GM21526 (cell line): Measurements from ENCODE around the gene SP8.

ENCODE experiments used
- ATAC-seq: cut with Tn5 transposase; IDR thresholded peaks from one replicate; pipeline ENCODE4 v1.9.1; 2021; ENCODE audit warnings: moderate library complexity; ENCODE audit not compliant: unreplicated experiment, low FRiP score

Gene SP8

GRCh38 chr7:20776942-20777341 lies 9.7 kb downstream of the SP8 start:
- no peak for ATAC-seq

DNA sequence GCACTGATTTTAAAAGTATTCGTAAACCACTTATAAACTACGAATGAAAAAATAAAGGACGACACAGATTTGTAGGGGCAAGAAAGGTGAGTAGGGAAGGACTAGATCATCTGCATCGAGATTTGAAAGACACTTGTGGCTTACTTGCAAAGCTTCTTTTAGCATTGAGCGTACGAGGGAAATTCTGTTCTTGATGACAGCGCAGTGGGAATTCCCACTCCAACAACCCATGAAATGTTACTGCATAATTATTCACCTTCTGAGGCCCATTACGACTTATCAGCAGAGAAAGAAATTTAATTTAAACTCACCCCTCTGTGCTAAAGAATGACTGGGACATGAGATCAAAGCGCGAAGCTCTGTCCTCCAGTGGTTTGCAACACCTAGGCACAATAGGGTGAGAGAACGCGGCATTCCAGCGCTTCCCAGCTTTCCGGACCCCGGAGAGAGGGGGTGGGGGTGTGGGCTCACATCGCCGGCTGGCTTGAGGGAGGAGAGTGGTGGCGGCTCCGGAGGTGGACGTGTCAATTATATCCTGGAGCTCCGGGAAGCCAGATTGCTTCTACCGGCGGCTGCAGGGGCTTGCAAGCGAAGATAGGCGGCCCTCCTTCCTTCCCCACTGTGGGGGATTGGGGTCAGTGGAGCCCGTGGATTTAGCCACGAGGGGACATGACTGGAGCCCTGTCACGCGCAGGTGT lies 10.3 kb downstream of the SP8 start:
- no peak for ATAC-seq

- no peak for ATAC-seq
Measured at GRCh38 chr7:20754001-20754400, 32.7 kb downstream of the SP8 start.

DNA sequence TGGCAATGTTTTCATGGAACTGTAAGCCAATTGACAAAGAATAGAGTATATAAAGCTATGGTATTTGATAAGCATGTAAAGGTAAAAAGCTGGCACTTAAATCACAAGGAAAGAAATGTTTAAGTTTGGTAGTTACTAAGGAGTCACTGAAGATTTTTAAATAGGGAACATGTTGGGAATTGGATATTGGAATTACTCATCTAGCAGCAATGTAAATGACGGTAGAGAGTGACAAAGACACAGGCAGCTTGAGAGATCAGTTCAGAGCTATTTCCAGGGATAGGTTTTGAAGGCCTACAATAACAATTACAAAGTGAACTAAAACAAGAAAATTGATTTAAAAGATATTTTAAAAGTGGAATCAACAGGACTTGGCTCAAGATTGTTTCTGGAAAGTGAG lies 36.8 kb downstream of the SP8 start:
- no peak for ATAC-seq

- no peak for ATAC-seq
Measured at GRCh38 chr7:20748853-20749252, 37.8 kb downstream of the SP8 start.

GRCh38 chr7:20747001-20747400 lies 39.7 kb downstream of the SP8 start:
- ATAC-seq: no peak

DNA sequence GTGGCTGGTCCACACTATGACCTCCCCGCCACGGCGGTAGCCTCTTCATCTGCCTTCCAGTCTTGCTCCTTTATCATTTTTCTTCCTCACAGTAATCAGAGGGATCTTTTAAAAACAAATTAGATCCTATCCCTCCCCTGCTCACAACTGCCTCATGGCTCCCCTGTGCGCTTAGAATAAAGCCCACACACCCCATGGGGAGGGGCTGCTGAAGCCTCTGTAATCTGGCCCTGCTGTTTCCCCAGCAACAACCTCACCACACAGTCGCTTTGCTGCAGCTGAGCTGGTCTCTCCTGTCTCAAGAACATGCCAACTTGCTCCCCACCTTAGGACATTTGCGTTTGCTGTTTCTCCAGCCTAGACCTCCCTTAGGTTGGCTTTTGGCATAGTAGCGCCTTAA lies 41.0 kb downstream of the SP8 start:
- ATAC-seq: no peak

GRCh38 chr7:20744954-20745446 lies 41.7 kb downstream of the SP8 start:
- ATAC-seq: no peak

DNA sequence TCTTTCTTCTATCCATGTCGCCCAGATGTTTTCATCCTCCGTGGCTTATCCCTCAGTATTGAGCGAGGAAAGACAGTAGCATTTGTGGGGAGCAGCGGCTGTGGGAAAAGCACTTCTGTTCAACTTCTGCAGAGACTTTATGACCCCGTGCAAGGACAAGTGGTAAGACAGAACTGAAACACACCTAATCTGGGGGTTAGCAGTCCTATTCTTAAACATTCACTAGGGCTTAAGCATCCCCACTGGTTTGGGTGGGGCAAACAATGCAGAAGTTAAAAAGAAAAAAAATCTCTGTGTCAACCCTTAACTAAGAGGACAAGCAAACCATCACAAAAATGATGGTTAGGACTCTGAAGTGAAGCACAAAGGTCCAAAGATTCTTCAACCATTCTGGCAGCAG lies 43.8 kb downstream of the SP8 start:
- ATAC-seq: no peak

DNA sequence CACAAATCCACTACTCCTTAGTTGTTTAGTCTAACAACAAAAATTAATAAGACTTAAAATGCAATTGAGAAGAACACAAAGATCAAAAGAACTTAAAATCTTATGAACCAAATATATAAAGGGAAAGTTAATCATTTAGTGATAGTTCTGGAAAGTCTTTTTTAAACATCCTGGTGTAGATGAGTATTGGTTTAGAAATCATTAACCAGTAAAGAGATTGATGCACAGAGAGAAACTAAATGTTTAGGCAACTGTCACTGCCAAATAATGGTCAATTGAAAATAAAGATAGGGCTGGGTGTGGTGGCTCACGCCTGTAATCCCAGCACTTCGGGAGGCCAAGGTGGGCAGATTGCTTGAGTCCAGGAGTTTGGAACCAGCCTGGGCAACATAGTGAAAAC lies 44.9 kb downstream of the SP8 start:
- ATAC-seq: no peak

DNA sequence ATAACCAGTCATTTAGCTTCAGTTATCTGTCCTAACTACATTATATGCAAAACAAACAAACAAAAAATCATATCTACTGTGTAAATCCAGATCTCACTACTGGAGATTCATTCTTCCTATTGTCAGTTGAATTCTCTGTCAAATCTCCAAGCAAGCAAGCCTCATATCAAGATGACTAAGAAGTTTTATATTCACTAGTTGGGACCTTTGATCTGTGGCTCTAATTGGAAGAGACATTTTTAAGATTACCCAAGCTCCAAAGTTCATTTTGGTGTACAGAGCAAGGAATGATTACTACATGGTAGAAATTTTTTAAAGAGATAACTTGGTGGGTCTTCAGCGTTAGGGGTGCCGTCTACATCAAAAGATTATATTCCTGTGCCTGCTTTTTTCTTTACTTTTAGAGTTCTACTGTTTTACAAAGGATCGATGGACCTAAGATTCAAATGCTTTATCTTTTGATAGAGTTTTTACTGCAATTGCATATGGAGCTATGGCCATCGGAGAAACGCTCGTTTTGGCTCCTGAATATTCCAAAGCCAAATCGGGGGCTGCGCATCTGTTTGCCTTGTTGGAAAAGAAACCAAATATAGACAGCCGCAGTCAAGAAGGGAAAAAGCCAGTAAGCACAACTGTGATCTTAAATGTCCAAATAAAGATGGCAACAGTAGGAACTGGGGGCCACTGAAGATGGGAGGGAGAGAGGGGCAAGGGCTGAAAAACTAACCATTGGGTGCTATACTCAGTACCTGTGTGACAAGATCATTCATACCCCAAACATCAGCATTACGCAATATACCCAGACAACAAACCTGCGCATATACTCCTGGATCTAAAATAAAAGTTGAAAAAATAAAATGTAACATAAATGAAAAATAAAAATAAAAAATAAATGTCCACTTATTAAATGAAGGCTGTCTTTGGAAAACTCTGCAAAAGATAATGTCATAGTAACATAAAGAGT lies 47.9 kb downstream of the SP8 start:
- no peak for ATAC-seq

DNA sequence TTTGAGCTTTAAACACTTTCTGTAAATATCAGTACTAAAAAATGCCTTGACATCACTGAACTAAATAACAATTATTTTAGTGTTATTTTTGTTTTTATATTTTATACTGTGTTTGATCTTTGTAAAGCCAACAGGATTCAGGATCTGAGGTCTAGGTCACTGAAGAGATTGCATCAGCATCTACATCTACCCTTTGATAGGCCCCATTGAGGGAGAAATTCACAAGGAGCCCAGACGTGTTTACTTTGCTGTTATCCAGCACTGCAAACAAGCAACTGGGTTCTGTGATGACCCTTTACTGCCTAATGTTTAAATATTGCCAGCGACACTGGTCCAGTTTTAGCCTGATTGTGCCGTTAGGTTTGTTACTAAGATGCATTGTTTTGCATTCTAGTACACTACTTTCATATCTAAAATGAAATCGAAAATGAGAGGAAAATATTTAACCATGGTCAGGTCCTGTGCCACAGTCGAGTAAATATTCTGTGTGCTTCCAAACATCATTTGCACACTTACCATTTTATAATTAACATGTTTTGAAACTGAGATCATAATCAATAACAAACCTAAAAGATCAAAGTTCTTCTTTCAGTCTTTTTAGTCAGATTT lies 48.7 kb downstream of the SP8 start:
- ATAC-seq: no peak

DNA sequence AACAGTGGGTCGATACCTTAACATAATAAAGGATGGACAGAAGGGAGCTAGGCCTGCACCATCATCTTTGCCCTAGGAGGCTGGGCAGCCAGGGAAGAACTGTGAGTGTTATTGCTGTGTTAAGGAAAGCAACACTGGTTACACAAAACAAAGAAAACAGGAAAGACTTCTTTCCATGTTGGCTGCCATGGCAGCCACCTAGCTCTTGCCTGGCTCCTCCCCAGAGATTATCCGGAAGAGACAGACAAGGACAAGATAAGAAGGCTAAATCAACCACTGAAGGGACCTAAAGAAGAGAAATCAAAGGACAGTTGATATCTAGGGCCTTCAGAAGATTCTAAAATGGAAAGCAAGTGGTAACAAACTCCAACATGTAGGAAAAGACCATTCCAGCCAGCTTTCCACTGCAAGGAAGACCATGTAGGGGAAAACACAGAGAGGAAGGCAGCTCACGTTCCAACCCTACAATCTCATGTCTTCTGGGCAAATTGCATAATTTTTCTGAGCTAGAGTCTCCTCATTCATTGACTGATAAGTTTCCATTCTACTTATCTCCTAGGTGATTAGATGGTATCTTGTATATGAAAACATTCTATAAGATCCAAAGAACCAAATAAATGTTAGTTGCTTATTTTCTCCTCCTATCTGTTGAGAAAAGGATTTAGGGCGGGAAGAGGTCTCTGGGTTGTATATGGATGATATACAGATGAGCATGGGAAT lies 51.2 kb downstream of the SP8 start:
- no peak for ATAC-seq
